Fibroblast of skin of scalp (primary cell): ENCODE measurements around the gene KRT4. TPM values are rescaled to one million over a fixed set of nuclear protein-coding genes. Genes with fewer than 3 reads are reported as not detected.
A peak's percentile ranks its signal among the peaks of the same experiment; 100 is the strongest.
"Not testable (repeated sequence)": the region's sequence is repeated elsewhere in the genome, so short reads cannot be mapped to it uniquely, and the experiment has no call there.

Experiments
- DNase-seq: peaks from one replicate; pipeline ENCODE4 v3.0.0-alpha.2; 2013
- polyA plus RNA-seq, 2 experiments: library from polyadenylated mRNA; unstranded; fragments of 120-200 nt; gene quantifications; one replicate each; pipeline ENCODE4 v1.2.1, GENCODE V29; 2013; ENCODE audit not compliant: insufficient read length in 2 of 2

KRT4 gene
- 0.25 TPM for polyA plus RNA-seq (2013, experiment 1 of 2; ENCODE audit: insufficient read length)
- polyA plus RNA-seq (2013, experiment 2 of 2; ENCODE audit: insufficient read length): 1.5 TPM

GRCh38 chr12:52813885-52814709, at the start of gene KRT4:
Gene KRT4, minus strand, starts transcription at chr12:52814116. Its CDS starts 58 bp downstream, at chr12:52814058.
- DNase-seq: peak; percentile 54

- no peak for DNase-seq
These were observed 48.1 kb upstream of the KRT4 start for GRCh38 chr12:52862023-52862422.

GRCh38 chr12:52861511-52861910, 47.6 kb upstream of the KRT4 start:
- DNase-seq: no peak

- DNase-seq: peak; percentile 74
These were observed 46.3 kb upstream of the KRT4 start for GRCh38 chr12:52860102-52860823.

- no peak for DNase-seq
These were observed 43.6 kb upstream of the KRT4 start for GRCh38 chr12:52857500-52857899.

- DNase-seq: no peak
These were observed 42.9 kb upstream of the KRT4 start for GRCh38 chr12:52856787-52857186.

- not testable (repeated sequence) for DNase-seq
These were observed 42.2 kb upstream of the KRT4 start for GRCh38 chr12:52856077-52856476.

- DNase-seq: no peak
These were observed 37.9 kb upstream of the KRT4 start for GRCh38 chr12:52851787-52852186.

GRCh38 chr12:52850681-52851080, 36.8 kb upstream of the KRT4 start:
- no peak for DNase-seq

GRCh38 chr12:52849511-52849910, 35.6 kb upstream of the KRT4 start:
- no peak for DNase-seq

- no peak for DNase-seq
These were observed 34.8 kb upstream of the KRT4 start, which contains the start of gene KRT78 for GRCh38 chr12:52848661-52849255. Gene KRT78, minus strand, starts transcription at chr12:52848994. Its CDS starts 64 bp downstream, at chr12:52848930.

- no peak for DNase-seq
These were observed 33.6 kb upstream of the KRT4 start for GRCh38 chr12:52847335-52848102.

- no peak for DNase-seq
These were observed 32.5 kb upstream of the KRT4 start for GRCh38 chr12:52846356-52846970.

GRCh38 chr12:52845946-52846345, 32.0 kb upstream of the KRT4 start:
- no peak for DNase-seq

GRCh38 chr12:52844386-52844785, 30.5 kb upstream of the KRT4 start:
- DNase-seq: no peak

- DNase-seq: no peak
These were observed 25.7 kb upstream of the KRT4 start for GRCh38 chr12:52839436-52840105.

- no peak for DNase-seq
These were observed 24.9 kb upstream of the KRT4 start for GRCh38 chr12:52838609-52839435.

- DNase-seq: no peak
These were observed 24.1 kb upstream of the KRT4 start for GRCh38 chr12:52837781-52838608.

- peak; percentile 67 for DNase-seq
These were observed 23.5 kb upstream of the KRT4 start for GRCh38 chr12:52837413-52837741.
